ENCODE data around the gene SCNN1B. TPM values are rescaled to one million over a fixed set of nuclear protein-coding genes. Genes with fewer than 3 reads are reported as not detected.

The SCNN1B gene
- total RNA-seq, 1 donor from 2014 or later: 0.79 TPM

DNA sequence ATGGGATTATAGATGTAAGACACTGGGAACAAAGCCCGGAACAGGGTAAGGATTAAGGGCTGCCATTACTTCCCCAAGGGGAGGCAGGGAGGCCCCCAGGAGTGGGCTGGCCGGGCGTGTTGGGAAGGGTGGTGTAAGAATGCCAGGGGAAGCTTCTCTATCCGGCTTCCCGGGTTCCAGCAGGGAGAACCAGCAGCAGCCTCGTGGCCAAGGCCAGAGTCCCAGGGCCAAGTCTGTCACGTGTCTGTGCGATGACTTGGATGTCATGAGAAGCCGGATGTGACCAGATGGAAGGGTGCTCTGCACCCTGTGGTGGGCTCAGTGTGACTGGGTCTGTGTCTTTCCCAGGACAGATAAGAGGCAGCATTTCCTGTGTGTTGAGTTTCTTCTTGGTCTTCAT lies 52.1 kb downstream of the SCNN1B start:
- H3K4me3 ChIP-seq (ENCODE audit: low read depth, low read length): no peak overlapping the region
- TF ChIP-seq, protein P1, sequence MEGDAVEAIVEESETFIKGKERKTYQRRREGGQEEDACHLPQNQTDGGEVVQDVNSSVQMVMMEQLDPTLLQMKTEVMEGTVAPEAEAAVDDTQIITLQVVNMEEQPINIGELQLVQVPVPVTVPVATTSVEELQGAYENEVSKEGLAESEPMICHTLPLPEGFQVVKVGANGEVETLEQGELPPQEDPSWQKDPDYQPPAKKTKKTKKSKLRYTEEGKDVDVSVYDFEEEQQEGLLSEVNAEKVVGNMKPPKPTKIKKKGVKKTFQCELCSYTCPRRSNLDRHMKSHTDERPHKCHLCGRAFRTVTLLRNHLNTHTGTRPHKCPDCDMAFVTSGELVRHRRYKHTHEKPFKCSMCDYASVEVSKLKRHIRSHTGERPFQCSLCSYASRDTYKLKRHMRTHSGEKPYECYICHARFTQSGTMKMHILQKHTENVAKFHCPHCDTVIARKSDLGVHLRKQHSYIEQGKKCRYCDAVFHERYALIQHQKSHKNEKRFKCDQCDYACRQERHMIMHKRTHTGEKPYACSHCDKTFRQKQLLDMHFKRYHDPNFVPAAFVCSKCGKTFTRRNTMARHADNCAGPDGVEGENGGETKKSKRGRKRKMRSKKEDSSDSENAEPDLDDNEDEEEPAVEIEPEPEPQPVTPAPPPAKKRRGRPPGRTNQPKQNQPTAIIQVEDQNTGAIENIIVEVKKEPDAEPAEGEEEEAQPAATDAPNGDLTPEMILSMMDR (IDR thresholded peaks at IDR 0.05; ENCODE audit: insufficient read depth, low read length, severe bottlenecking): no peak
- FAIRE-seq (no peak), DNase-seq (ENCODE audit: low read depth) (no peak)
- no peaks in the 10 kb centered on the region for H3K36me3 ChIP-seq (ENCODE audit: control insufficient read depth, insufficient read depth, low read length)
- no peaks in the 10 kb centered on the region for H3K27me3 ChIP-seq (ENCODE audit: control insufficient read depth, insufficient read depth, low read length)

DNA sequence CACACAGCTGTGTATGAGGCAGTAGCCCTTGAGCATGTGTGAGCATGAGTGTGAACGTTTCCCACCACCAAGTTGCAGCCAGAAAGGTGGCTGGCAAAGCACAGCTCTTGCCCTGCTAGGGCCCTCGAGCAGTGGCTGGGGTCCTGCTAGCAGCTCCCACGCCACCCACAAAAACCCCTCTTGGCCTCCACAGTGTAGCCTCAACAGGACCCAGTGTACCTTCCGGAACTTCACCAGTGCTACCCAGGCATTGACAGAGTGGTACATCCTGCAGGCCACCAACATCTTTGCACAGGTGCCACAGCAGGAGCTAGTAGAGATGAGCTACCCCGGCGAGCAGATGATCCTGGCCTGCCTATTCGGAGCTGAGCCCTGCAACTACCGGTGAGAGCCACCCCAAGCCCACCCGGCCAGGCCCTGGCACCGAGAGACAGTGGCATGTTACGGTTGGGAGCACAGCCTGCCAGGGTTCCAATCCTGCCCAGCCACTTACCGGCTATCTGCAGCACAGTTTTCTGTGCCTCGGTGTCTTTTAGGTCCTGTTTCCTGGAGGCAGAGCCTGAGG lies 53.1 kb downstream of the SCNN1B start:
- no peaks in the 10 kb centered on the region for H3K27me3 ChIP-seq (ENCODE audit: control insufficient read depth, insufficient read depth, low read length)
- FAIRE-seq (no peak), DNase-seq (ENCODE audit: low read depth) (no peak)
- H3K36me3 ChIP-seq (ENCODE audit: control insufficient read depth, insufficient read depth, low read length): no peaks in the 10 kb centered on the region
- TF ChIP-seq, protein P1 (IDR thresholded peaks at IDR 0.05; ENCODE audit: insufficient read depth, low read length, severe bottlenecking): no peak
- no peak overlapping the region for H3K4me3 ChIP-seq (ENCODE audit: low read depth, low read length)

DNA sequence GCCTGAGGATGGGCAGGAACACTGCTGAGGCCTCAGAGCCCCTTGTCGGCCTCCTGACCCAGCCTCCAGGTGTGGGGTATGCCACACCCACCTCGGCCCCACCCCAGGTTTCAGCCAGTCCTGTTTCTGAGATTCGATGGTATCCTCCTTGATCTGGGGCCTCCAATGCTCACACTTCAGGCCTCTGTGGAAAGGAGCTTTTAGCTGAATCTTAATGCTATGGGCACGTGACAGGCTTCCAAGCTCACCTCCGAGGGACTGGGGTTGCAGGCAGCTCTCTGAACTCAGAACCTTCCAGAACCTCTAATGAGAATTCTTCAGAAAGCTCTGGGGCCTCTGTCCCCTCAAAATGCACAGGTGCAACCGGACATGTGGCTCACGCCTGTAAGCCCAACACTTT lies 54.8 kb downstream of the SCNN1B start:
- Histone ChIP-seq H3K27me3 (ENCODE audit: control insufficient read depth, insufficient read depth, low read length) (no peaks in the 10 kb centered on the region), H3K4me3 (ENCODE audit: low read depth, low read length) (no peak overlapping the region), H3K36me3 (ENCODE audit: control insufficient read depth, insufficient read depth, low read length) (no peaks in the 10 kb centered on the region)
- FAIRE-seq (no peak), DNase-seq (ENCODE audit: low read depth) (no peak)
- TF ChIP-seq, protein P1 (IDR thresholded peaks at IDR 0.05; ENCODE audit: insufficient read depth, low read length, severe bottlenecking): no peak

DNA sequence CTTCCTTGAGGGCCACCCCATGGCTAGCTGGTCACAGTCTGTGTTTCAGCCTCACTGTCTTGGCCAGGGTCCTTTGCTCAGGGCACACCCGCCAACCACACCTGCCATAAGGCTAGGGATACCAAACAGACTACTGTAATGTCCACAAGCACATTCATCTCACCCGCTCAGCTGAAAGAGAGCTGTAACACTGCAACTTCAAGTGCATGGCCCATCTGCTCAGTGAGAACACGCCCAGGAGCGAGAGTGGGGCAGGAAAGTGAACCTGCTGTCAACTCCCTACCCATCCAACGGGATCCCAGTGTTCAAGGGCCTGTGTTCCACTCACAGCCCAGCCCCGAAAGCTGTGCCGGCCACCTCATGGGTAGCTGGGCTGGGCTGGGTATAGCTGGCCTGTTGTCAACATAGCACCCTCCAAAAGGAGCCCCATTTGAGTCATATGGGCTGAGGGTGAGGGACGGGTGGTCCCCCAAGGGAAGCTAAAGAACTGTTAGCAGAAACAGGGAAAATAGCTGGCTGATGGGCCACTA lies 55.7 kb downstream of the SCNN1B start:
- FAIRE-seq (peak; percentile 62), DNase-seq (ENCODE audit: low read depth) (no peak)
- TF ChIP-seq, protein P1 (IDR thresholded peaks at IDR 0.05; ENCODE audit: insufficient read depth, low read length, severe bottlenecking): no peak
- Histone ChIP-seq H3K27me3 (ENCODE audit: control insufficient read depth, insufficient read depth, low read length) (no peaks in the 10 kb centered on the region), H3K4me3 (ENCODE audit: low read depth, low read length) (no peak overlapping the region), H3K36me3 (ENCODE audit: control insufficient read depth, insufficient read depth, low read length) (no peaks in the 10 kb centered on the region)

DNA sequence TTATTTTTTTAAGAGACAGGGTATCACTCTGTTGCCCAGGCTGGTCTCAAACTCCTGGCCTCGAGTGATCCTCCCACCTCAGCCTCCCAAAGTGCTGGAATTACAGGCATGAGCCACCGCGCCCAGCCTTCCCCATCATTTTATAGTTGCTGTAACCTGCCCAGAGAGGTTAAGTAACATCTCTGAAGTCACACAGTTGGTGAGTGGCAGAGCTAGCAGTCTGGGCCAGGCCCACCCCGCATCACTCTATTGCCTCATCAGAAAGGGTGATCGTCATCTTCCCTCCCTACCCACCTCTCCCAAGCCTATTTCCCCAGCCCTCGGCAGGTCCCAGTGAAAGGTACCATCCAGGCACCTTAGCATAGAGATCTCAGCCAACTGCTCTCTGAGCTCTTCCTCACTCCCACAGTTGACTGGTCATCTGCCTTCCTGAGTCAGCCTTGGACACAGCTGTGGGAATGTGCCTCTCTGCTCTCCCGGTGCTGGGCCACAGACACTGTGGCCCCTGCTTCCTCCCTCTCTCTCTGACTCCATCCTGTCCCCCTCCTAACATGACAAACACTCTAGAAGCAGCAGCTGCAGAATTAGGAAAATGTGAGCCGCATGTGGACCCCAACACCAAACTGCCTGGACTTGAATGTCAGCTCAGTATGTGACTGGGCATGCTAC lies 57.1 kb downstream of the SCNN1B start:
- TF ChIP-seq, protein P1 (IDR thresholded peaks at IDR 0.05; ENCODE audit: insufficient read depth, low read length, severe bottlenecking): no peak
- FAIRE-seq (no peak), DNase-seq (ENCODE audit: low read depth) (no peak)
- Histone ChIP-seq H3K4me3 (ENCODE audit: low read depth, low read length) (no peak overlapping the region), H3K36me3 (ENCODE audit: control insufficient read depth, insufficient read depth, low read length) (no peaks in the 10 kb centered on the region), H3K27me3 (ENCODE audit: control insufficient read depth, insufficient read depth, low read length) (no peaks in the 10 kb centered on the region)

All from bronchial epithelial cell (primary cell).